Skeletal muscle cell (primary cell): Measurements from ENCODE around the gene ASPSCR1.
A peak's percentile ranks its signal among the peaks of the same experiment; 100 is the strongest.
"Not testable (repeated sequence)": the region's sequence is repeated elsewhere in the genome, so short reads cannot be mapped to it uniquely, and the experiment has no call there.

Experiments used
- DNase-seq: peaks from one replicate; pipeline ENCODE4 v3.0.0-alpha.2; 2010; ENCODE audit warnings: low read depth
- H3K4me3 ChIP-seq: 2 replicates; pipeline ENCODE4 v1.5.1; 2011; ENCODE audit warnings: low read depth, mild to moderate bottlenecking, control low read depth, low read length, moderate library complexity

ASPSCR1 gene

DNA sequence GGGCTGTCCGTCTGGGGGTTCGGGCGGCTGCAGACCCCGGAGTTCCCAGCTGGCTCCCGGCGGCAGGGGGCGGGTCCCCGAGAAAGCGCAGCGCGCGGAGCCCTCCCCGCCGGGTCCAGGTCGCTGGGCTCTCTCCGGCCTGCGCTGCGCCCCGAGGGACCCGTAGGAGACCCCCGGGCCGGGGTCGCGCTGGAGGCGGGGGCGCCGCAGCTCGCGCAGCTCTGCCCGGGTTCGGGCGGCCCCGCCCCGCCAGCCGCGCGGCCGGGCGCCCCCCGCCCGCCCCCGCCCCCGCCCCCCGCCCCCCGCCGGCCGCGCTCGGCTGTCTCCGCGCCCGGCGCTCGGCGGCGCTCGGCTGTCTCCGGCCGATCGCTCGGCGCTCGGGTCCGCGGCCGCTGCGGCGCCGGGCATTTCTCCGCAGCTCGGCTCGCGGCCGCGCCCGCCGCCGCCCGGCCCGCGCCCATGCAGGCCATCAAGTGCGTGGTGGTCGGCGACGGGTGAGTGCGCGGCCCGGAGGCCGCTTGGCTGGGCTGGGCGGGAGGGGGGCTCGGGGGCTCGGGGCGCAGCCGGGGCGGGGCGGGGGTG is 54.0 kb downstream of the ASPSCR1 start, which contains the start of gene RAC3:
TSS of gene RAC3 (plus strand) at position 376 of the 582 bp plus-strand sequence. CDS start at position 460, 84 bp downstream.
- H3K4me3 ChIP-seq = peak within 1 kb of the TSS; percentile 74
- no peak for DNase-seq

DNA sequence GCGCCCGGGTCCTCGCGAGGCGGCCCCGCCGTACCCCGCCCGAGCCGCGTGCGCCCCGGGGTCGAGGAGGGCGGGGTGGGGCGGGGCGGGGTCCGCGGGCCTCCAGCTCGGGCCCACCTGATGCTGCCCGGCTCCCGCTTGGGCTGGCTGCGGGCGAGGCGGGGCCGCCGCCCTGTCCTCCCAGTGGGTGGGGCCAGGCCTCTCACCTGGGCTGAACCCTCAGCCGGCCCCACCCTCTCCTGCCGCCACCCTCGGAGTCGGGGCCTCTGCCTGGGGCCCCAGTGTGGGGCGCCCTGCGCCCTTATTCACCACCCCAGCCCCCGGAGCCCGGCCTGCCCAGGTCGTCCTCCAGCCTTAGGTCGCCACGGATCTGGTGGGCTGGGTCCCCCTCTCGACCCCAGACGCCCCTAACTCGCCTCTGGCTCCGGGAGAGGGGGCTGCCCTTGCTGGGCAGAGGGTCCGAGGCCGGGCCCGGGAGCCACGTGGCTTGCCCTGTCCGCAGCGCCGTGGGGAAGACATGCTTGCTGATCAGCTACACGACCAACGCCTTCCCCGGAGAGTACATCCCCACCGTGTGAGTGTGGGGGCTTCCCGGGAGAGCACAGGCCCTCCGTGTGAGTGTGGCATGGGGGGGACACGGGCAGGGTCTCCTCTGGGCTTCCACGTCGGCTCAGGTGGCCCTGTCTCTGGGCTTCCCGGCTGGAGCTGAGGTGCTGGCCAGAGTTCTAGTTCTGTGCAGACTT is 54.6 kb downstream of the ASPSCR1 start:
- H3K4me3 ChIP-seq = peak overlapping the region; percentile 74
- no peak for DNase-seq

DNA sequence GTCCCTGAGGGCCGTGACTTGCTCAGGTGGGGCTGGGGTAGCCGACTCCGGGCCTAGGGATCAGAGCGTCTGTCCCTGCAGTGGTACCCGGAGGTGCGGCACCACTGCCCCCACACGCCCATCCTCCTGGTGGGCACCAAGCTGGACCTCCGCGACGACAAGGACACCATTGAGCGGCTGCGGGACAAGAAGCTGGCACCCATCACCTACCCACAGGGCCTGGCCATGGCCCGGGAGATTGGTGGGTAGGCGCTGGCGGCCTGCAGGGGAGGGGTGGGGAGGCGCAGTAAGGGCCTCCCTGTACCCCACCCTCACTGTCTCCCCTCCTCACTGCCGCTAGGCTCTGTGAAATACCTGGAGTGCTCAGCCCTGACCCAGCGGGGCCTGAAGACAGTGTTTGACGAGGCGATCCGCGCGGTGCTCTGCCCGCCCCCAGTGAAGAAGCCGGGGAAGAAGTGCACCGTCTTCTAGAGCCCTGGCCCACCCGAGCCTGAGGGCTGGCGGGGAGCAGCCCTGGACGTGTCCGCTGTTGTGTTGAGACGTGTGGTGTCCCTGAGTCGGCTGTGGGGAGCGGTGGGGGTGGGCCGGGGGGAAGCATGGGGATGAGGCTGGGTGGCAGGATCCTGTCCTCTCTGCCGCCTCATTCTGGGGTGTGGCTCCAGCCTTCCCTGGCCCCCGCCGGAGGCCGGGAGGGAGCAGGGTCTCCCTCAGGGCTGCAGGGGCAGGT is 56.1 kb downstream of the ASPSCR1 start:
- no peak overlapping the region for H3K4me3 ChIP-seq
- no peak for DNase-seq

DNA sequence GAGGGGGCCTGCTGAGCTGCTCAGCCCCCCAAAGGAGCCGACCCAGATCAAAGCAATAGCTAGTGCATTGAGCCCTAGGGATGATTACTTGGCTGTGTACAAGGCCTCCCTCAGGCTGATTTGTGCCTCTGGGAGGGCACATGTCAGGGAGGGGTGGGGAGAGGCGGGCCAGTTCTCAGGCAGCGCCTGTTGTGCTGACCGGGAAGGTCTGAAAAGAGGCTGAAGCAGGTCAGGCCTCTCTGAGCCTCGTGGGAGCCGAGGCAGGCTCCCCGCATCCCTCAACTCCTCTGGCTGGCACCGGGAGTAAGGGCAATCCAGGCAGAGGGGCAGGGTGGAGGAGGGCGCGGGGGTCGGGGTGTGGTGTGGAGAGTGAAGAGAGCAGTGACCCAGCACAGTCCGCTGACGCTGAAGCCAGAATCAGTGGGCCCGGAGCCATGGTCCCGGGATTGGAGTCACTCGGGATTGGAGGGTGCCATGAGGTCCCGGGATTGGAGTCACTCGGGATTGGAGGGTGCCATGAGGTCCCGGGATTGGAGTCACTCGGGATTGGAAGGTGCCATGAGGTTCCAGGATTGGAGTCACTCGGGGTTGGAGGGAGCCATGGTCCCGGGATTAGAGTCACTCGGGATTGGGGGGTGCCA is 57.1 kb downstream of the ASPSCR1 start:
- DNase-seq = no peak
- H3K4me3 ChIP-seq = no peak overlapping the region

DNA sequence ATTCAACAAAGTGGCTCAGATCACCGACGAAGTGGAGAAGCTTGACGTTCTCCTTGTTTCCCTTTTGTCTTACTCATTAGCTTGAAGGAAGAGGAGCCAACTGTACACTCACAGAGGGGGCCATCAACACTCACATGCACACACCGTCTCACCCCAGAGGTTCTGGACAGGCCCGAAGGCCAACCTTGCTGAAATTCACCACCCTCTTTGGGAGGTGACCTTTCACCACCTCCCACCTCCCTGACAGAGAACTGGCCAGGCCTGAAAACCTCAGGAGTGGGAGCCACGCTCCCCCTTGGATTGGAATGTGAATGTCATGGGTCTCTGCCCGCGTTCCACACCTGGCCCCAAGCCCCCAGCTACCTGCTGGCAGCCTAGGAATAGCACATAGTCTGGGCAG is 58.1 kb downstream of the ASPSCR1 start:
- no peak for DNase-seq
- no peak overlapping the region for H3K4me3 ChIP-seq

DNA sequence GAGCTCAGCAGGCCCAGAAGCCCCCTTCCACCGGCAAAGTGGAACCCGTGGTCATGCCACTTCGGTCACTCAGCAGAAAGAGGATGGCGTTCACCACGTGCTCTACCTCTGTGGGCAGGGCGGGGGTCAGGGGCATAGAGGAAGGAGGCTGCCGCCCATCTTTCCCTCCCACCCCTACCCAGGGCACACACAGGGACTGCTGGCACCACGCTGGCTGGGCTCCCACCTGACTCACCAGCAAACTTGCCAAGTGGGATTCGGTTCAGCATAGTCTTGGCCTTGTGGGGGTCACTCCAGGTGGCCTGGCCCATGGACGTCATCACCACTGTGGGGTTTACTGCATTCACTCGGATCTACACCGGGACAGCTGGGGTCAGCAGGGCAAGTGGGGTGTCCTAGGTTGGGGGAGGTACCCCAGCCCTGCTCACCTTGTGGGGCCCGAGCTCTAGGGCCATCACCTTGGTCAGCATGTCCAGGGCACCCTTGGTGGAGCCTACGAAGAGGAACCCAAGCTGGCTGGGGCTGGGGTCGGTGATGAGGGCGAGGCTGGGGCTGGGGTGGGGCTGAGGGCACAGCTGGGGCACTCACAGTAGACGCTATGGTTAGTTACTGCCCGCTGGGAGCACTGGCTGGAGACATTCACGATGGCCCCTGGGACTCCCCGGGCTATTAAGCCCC is 58.7 kb downstream of the ASPSCR1 start:
- no peak for DNase-seq

DNA sequence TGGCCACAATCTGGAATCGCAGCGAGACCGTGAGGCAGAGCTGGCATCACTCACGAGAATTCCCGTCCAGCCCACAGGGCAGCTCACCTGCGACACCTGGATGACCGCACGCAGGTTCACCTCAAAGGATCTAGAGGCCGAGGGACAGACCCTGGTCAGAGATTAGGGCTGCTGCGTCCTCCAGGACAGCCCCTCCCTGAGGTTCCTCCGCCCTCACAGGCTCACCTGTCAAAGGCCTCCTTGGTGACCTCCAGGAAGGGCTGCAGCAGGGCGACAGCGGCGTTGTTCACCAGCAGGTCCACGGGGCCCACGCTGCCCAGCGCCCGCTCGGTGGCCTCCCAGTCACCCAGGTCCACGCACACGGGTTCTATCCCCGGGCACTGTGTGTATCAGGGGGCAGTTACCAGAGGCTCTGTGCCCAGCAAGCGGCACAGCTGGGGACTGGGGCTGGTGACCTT is 59.2 kb downstream of the ASPSCR1 start:
- peak overlapping the region; percentile 67 for H3K4me3 ChIP-seq
- DNase-seq = no peak

More for the DNA sequence above, 58.7 kb downstream of the ASPSCR1 start:
- H3K4me3 ChIP-seq = peak overlapping the region; percentile 67

DNA sequence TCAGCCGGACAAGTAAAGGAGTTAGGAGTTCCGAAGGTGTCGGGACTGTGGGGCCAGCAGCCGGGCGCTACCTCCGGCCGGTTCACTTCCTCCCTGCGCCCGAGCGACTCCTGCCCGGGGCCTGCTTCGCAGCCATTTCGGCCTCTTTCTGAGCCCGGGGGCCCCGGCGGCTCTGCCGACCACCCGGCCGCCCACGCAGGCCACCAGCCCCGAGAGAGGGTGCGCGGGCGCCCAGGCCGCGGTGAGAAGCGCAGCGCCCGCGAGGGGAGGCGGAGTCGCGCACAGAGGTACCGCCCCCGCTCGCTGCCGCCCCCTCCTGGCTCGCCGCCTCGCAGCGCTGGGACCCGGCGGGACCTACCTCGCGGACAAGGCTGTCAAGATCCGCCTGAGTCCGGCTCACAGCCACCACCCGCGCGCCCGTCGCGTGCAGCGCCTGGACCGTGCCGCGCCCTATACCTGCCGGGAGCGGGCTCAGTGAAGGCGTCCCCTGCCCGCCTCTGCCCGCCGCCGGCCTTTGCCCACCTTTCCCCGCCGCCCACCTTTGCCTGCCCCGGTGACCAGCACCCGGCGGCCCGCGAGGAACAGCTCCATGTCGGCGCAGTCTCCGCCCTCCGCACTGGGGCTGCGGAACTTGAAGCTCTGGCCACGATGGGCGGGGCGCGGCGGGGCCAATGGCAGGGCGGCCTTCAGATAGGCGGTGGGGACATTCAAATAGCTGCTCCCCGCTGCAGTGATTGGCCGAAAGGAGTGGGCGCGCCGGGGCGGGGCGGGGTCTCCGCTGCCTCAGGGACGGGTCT is 59.9 kb downstream of the ASPSCR1 start, which contains the start of gene DCXR:
TSS of gene DCXR (minus strand) at position 606 of the 797 bp plus-strand sequence. CDS start at position 591, 15 bp downstream.
- DNase-seq = peak; percentile 83
- H3K4me3 ChIP-seq = peak within 1 kb of the TSS; percentile 67

DNA sequence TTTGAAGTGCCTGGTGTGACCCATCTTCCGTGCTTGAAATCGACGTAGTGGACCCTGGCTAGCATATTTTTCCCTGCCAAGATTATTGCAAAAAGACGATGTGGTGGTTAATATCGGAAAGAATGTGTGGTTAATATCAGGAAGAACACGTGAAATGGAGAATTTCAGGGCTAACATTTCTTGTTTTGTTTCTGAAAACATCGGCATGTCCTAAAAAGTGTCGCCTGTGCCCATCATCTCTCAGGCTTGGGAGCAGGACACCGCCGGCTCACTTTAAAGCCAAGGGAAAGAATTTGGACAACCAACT is 60.4 kb downstream of the ASPSCR1 start:
- peak overlapping the region; percentile 67 for H3K4me3 ChIP-seq
- DNase-seq = no peak

DNA sequence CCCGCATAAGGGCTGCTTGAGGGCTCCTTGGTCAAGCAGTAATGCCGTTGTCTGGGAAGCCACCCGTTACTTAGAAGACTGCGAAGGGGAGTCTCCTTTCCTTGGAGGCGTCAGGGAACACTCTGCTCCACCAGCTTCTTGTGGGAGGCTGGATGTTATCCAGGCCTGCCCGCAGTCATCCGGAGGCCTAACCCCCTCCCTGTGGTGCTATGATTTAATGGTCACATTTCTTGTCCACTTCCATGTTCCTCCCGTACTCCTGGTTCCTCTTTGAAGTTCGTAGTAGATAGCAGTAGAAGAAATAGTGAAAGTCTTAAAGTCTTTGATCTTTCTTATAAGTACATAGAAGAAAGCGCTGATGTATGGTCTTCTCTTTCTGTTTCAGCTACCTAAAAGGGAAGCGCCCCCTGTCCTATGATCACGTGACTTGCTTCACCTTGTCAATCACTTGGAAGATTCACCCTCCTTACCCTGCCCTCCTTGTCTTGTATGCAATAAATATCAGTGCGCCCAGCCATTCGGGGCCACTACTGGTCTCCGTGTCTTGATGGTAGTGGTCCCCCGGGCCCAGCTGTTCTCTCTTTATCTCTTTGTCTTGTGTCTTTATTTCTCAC is 61.5 kb downstream of the ASPSCR1 start:
- not testable (repeated sequence) for DNase-seq, H3K4me3 ChIP-seq

DNA sequence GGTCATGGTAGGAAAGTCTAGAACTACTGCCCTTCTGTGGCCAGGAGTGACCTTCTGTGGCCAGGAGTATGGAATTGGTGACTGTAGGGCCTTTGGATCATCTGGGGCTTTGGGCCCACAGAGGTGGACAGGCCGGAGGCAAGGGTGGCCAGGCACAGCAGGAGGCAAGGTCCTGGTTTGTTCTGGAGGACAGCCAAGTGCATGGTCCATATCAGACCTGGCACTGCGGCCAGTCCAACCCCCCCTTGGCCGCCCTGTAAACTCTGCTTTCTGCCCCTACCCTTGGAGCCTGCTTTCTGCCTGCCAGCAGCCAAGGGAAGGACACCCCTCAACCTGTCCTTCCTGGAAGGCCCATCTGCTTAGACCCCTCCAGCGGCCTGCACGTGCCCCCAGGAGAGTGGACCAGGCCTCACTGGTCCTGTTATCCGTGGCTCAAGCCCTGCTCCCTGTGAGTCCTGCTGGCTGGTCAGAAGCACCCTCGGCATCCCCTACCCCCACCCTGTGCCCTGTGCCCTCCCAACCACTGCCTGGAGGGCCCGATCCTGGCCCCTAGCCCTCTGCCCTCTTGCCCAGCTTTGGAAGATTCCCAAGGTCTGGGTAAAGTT is 62.4 kb downstream of the ASPSCR1 start:
- H3K4me3 ChIP-seq = no peak overlapping the region
- DNase-seq = no peak

DNA sequence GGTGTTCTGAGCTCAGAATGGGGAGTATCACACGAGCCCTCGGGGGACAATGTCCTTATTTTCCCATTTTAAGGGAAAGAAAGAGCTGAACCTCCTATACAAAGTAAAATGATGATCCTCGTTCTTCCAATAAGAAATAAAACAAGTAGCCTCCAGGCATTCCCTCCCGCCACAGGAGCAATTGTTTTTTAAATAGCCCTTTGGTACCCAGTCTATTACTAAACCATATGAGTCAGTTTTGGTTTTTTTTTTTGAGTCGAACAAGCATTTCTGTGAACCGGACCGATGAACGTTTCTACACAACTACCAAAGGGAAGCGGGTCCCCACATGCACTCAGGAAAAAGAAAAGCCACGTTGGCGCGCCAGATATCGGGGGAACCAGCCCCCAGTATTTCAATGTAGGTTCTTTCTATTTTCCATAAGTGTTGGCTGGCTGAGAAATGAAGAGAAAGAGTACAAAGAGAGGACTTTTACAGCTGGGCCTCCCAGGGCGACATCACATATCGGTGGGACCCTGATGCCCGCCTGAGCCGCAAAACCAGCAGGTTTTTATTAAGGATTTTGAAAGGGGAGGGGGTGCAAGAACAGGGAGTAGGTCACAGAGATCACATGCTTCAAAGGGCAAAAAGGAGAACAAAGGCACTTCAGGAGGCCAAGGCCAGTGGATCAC is 63.9 kb downstream of the ASPSCR1 start:
- H3K4me3 ChIP-seq = no peak overlapping the region
- no peak for DNase-seq

DNA sequence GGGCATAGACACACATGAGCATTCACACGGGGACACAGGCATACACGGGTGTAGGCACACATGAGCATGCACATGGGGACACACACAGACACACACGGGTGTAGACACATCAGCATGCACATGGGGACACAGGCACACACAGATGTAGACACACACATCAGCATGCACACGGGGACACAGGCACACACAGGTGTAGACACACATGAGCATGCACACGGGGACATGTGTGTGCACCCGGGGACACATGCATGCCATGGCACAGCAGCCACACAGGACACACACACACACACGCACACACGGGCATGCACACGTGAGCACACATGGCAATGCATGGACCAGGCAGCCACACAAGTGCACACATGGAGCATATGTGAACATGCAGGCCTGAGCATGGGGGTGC is 65.2 kb downstream of the ASPSCR1 start:
- no peak overlapping the region for H3K4me3 ChIP-seq

DNA sequence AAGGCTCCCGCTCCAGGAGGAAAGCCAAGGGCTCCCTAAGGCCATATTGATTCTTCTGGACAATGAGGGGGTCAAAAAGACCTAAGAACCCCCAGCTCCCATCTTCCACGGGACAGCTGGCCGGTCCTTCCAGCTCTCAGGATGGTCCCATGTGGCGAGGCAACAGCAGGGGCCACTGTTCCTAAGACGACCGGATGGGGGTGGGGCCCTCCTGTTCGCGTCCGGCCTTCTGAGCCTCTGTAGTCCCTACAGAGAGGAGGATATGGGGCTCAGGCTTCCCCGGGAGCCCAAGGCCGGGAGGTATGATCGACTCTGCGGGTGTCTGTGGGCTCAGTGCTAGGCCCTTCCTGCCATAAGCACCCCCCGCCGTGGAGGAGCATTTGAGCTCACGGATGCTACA is 66.1 kb downstream of the ASPSCR1 start:
- no peak overlapping the region for H3K4me3 ChIP-seq
- no peak for DNase-seq

More for the DNA sequence above, 65.2 kb downstream of the ASPSCR1 start:
- DNase-seq = no peak

DNA sequence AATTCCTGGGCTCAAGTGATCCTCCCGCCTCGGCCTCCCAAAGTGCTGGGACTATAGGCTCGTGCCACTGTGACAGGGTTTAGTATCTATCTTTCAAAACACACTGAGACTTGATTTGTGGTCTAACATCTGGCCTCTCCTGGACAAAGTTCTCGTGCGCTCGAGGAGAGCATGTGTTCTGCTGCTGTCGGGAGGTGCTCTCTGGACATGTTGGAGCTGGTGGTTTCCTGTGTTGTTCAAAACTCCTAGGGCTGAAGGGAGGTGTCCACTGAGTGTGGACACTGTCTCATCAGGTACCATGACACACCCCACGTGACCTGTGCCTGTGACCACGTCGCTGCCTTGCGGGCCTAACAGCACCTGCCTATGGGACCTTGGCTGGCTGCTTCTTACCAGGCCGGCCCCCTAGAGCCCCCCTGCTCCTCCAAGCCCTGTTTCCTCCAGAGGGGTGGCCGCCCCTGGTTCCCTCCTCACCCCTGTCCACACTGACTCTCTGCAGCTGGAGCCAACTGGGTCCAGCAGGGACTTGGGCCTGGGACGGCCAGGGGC is 68.6 kb downstream of the ASPSCR1 start:
- no peak overlapping the region for H3K4me3 ChIP-seq
- no peak for DNase-seq

DNA sequence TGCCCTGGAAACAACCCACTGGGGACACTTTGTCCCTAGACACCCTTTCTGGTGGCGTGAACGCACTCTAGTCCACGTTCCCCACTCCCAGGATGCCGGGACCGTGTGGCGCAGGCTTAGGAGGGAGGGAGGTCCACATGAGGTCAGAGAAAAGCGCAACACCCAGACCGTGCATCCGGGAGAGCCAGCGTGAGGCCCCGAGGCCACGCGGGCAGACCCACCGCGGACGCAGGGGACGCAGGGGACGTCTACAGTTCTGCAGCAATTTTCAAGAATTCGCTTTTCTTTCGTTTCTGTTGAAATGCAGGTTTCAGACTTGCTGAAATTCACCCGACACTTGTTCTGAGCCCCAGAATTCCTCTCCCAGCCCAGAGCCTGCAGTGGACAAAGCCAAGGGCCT is 69.5 kb downstream of the ASPSCR1 start:
- DNase-seq = no peak
- H3K4me3 ChIP-seq = no peak overlapping the region

DNA sequence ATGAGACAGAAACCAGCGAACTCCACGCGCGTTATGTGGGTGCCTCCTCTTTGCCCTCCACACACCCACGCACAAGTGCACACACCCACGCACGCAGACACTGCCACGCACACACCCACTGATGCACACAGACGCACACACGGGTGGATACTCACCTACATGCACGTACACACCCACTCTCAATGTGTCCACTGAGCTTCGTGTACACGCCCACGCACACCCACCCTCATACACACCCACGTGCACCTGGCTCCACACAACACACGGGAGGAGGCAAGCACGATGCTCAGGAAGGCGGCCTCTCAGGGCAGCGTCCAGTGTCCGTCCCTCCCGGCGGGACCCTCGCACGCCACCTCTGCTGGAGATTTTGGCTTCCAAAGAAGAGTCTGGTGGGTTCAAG is 70.0 kb downstream of the ASPSCR1 start:
- DNase-seq = no peak
- no peak overlapping the region for H3K4me3 ChIP-seq
